H1 (cell line): ENCODE data around the gene POMT2. TPM values are rescaled to one million over a fixed set of nuclear protein-coding genes. Genes with fewer than 3 reads are reported as not detected.

ENCODE experiments used
- CTCF ChIA-PET: fragments of 300-600 bp; sonication (Branson Sonifier 250); formaldehyde crosslinking; loops from one replicate; lab custom pipeline; 2021; ENCODE audit not compliant: partially characterized antibody; lab: Charles Lee
- POLR2A ChIA-PET: fragments of 300-600 bp; sonication (Branson Sonifier 250); formaldehyde crosslinking; loops from one replicate; lab custom pipeline; 2021; ENCODE audit warnings: inconsistent platforms; ENCODE audit not compliant: partially characterized antibody; lab: Charles Lee
- DNase-seq, 2 experiments: peaks; one replicate each; pipeline versions ENCODE4 v3.0.0 to v3.0.0-alpha.2; 2010 to 2022; ENCODE audit warnings: low spot score in 2 of 2, low read depth in 1 of 2, mixed read lengths in 1 of 2
- FAIRE-seq: peaks from 2 replicates; lab custom pipeline; 2011; peaks lifted over from hg19 to GRCh38; lab: Jason Lieb, UNC
- H2AFZ ChIP-seq: 2 replicates; pipeline ENCODE4 v1.8.1; 2012; ENCODE audit warnings: low read length, inconsistent platforms
- H2AK5ac ChIP-seq: 2 replicates; pipeline ENCODE4 v1.6.1; 2013; ENCODE audit warnings: low read depth, low read length
- H2BK120ac ChIP-seq: replicated peaks from 2 replicates; pipeline ENCODE3; 2013; ENCODE audit warnings: low read depth, low read length, inconsistent platforms
- H2BK12ac ChIP-seq: 2 replicates; pipeline ENCODE4 v1.6.1; 2013; ENCODE audit warnings: low read depth, low read length
- H2BK15ac ChIP-seq: 2 replicates; pipeline ENCODE4 v1.6.1; 2013; ENCODE audit warnings: low read length
- H2BK20ac ChIP-seq: 2 replicates; pipeline ENCODE4 v1.6.1; 2013; ENCODE audit warnings: low read length
- H2BK5ac ChIP-seq: 2 replicates; pipeline ENCODE4 v1.6.1; 2013; ENCODE audit warnings: low read depth, low read length
- H3K14ac ChIP-seq: 2 replicates; pipeline ENCODE4 v1.6.1; 2013; ENCODE audit warnings: inconsistent platforms; ENCODE audit not compliant: insufficient read length
- H3K18ac ChIP-seq: 2 replicates; pipeline ENCODE4 v1.6.1; 2013; ENCODE audit warnings: low read length; ENCODE audit errors: extremely low read depth
- H3K23ac ChIP-seq: 2 replicates; pipeline ENCODE4 v1.6.1; 2013; ENCODE audit warnings: inconsistent platforms; ENCODE audit not compliant: insufficient read length
- H3K23me2 ChIP-seq: 2 replicates; pipeline ENCODE4 v1.6.1; 2013; ENCODE audit warnings: low read depth, low read length
- H3K27ac ChIP-seq: 2 replicates; pipeline ENCODE4 v1.6.1; 2011; ENCODE audit warnings: low read depth, low read length, inconsistent platforms
- H3K27me3 ChIP-seq, 4 experiments: replicated peaks in 1 of 4; 1 replicate in 1 of 4; 2 replicates in 3 of 4; pipeline versions ENCODE4 v1.6.1 to v1.8.1; 2011 to 2013; ENCODE audit warnings: low read length in 3 of 4, mild to moderate bottlenecking in 3 of 4, inconsistent platforms in 2 of 4, mixed read lengths in 2 of 4, moderate library complexity in 1 of 4; ENCODE audit not compliant: control insufficient read depth in 3 of 4, insufficient read depth in 3 of 4; ENCODE audit errors: extremely low read depth in 1 of 4
- H3K36me3 ChIP-seq, 4 experiments: 2 replicates each; pipeline versions ENCODE4 v1.6.1 to v1.8.1; 2011 to 2013; ENCODE audit warnings: mild to moderate bottlenecking in 4 of 4, low read length in 3 of 4, moderate library complexity in 2 of 4, control low read depth in 1 of 4, inconsistent platforms in 1 of 4; ENCODE audit not compliant: insufficient read depth in 4 of 4, control insufficient read depth in 2 of 4
- H3K4ac ChIP-seq: replicated peaks from 2 replicates; pipeline ENCODE3; 2013; ENCODE audit warnings: low read length, low read depth, mixed read lengths, inconsistent platforms; ENCODE audit not compliant: insufficient read length
- H3K4me1 ChIP-seq, 4 experiments: replicated peaks in 1 of 4; 1 replicate in 1 of 4; 2 replicates in 3 of 4; pipeline versions ENCODE4 v1.6.1 to v1.8.1; 2011 to 2013; ENCODE audit warnings: low read length in 3 of 4, inconsistent platforms in 2 of 4, mixed read lengths in 1 of 4; ENCODE audit not compliant: insufficient read depth in 4 of 4, control insufficient read depth in 3 of 4
- H3K4me2 ChIP-seq, 2 experiments: 2 replicates each; pipeline versions ENCODE4 v1.6.1 to v1.8.1; 2011 to 2013; ENCODE audit warnings: low read depth in 2 of 2, low read length in 2 of 2, control low read depth in 1 of 2, inconsistent platforms in 1 of 2, mild to moderate bottlenecking in 1 of 2; ENCODE audit not compliant: insufficient read depth in 1 of 2
- H3K4me3 ChIP-seq, 4 experiments: fragments of 200-600, 300-600 bp in 1 of 4; sonication (generic), shearing (Covaris generic), sonication (Bioruptor Twin) in 1 of 4; 2 replicates each; pipeline versions ENCODE4 v1.5.1 to v1.8.1; 2011 to 2016; ENCODE audit warnings: low read length in 4 of 4, low read depth in 3 of 4, control low read depth in 2 of 4, inconsistent platforms in 2 of 4, mild to moderate bottlenecking in 2 of 4, mixed read lengths in 1 of 4, moderate library complexity in 1 of 4; ENCODE audit not compliant: insufficient read depth in 2 of 4; ENCODE audit errors: extremely low read depth in 1 of 4
- H3K56ac ChIP-seq: replicated peaks from 2 replicates; pipeline ENCODE3; 2013; ENCODE audit warnings: low read depth, mild to moderate bottlenecking, mixed read lengths, low read length, inconsistent platforms; ENCODE audit not compliant: insufficient read length
- H3K79me1 ChIP-seq: 2 replicates; pipeline ENCODE4 v1.6.1; 2013; ENCODE audit warnings: low read depth, low read length, control low read depth
- H3K79me2 ChIP-seq, 2 experiments: 2 replicates each; pipeline versions ENCODE4 v1.6.1 to v1.8.1; 2012 to 2013; ENCODE audit warnings: low read length in 2 of 2, mild to moderate bottlenecking in 2 of 2, inconsistent platforms in 1 of 2; ENCODE audit not compliant: insufficient read depth in 2 of 2, control insufficient read depth in 1 of 2
- H3K9ac ChIP-seq, 4 experiments: replicated peaks in 1 of 4; 1 replicate in 1 of 4; 2 replicates in 3 of 4; pipeline versions ENCODE4 v1.6.1 to v1.8.1; 2011 to 2013; ENCODE audit warnings: low read depth in 3 of 4, low read length in 3 of 4, control low read depth in 2 of 4, mild to moderate bottlenecking in 2 of 4, moderate library complexity in 2 of 4, inconsistent platforms in 1 of 4; ENCODE audit errors: extremely low read depth in 1 of 4
- H3K9me3 ChIP-seq, 2 experiments: 2 replicates each; pipeline versions ENCODE4 v1.6.1 to v1.8.1; 2012 to 2013; ENCODE audit warnings: mild to moderate bottlenecking in 2 of 2, moderate library complexity in 2 of 2, control low read depth in 1 of 2, inconsistent platforms in 1 of 2, low read depth in 1 of 2, low read length in 1 of 2, mixed read lengths in 1 of 2; ENCODE audit not compliant: insufficient read depth in 2 of 2
- H4K20me1 ChIP-seq, 2 experiments: replicated peaks in 1 of 2; 2 replicates each; pipeline versions ENCODE3 to v1.8.1; 2011 to 2013; ENCODE audit warnings: inconsistent platforms in 2 of 2, low read length in 2 of 2, mild to moderate bottlenecking in 1 of 2; ENCODE audit not compliant: insufficient read depth in 2 of 2, control insufficient read depth in 1 of 2
- H4K5ac ChIP-seq: 2 replicates; pipeline ENCODE4 v1.6.1; 2013; ENCODE audit warnings: low read length, low read depth, mixed read lengths, inconsistent platforms; ENCODE audit not compliant: insufficient read length
- H4K8ac ChIP-seq: 2 replicates; pipeline ENCODE4 v1.8.0; 2013; ENCODE audit warnings: mild to moderate bottlenecking, moderate library complexity, low read length, inconsistent platforms; ENCODE audit not compliant: insufficient read depth; ENCODE audit errors: extremely low read depth
- H4K91ac ChIP-seq: replicated peaks from 2 replicates; pipeline ENCODE3; 2013; ENCODE audit warnings: low read length, mixed read lengths, inconsistent platforms; ENCODE audit not compliant: insufficient read length
- SP4 ChIP-seq: IDR thresholded peaks from 2 replicates; pipeline ENCODE4 v1.6.1; 2012; ENCODE audit warnings: low read length, inconsistent platforms
- WGBS, 2 experiments: shearing (Covaris generic) in 1 of 2; methylation state at CpG; one replicate each; pipeline versions ENCODE4 v1.1.6 to v1.1.7; 2013 to 2015; ENCODE audit warnings: low lambda C conversion rate in 2 of 2, mixed read lengths in 2 of 2, inconsistent platforms in 1 of 2, low coverage in 1 of 2, missing lambda C conversion rate in 1 of 2; ENCODE audit not compliant: insufficient replicate concordance in 2 of 2, insufficient coverage in 1 of 2, insufficient read length in 1 of 2; ENCODE audit errors: extremely low coverage in 1 of 2, missing lambda C conversion rate in 1 of 2; 5-methylcytosine and 5-hydroxymethylcytosine counted together
- polyA plus RNA-seq, 7 experiments: library from polyadenylated mRNA; depleted of rRNA in 3 of 7; stranded (reverse) in 5 of 7; unstranded in 2 of 7; fragments of >200 nt in 5 of 7; fragments of 200-250 nt in 2 of 7; gene quantifications; 1 replicate in 5 of 7; 2 replicates in 1 of 7; 4 replicates in 1 of 7; pipeline versions ENCODE4 v1.2.1 to v1.2.3, GENCODE V29; 2011 to 2013; ENCODE audit warnings: missing spikeins in 2 of 7, mixed read lengths in 2 of 7
- total RNA-seq: library from RNA; stranded (reverse); fragmentation: NEBNext Ultra II Directional; extraction: Animal tissue kit (Norgen Biotek cat#: 25700); gene quantifications from 2 replicates; pipeline ENCODE4 v1.2.1, GENCODE V29; 2021

POMT2 gene
- total and polyA plus RNA-seq, 2 of the 8 experiments (the other 6 are each of a cell fraction or from before 2014, with no cell fraction given) = 20.8 to 44.9 TPM

DNA sequence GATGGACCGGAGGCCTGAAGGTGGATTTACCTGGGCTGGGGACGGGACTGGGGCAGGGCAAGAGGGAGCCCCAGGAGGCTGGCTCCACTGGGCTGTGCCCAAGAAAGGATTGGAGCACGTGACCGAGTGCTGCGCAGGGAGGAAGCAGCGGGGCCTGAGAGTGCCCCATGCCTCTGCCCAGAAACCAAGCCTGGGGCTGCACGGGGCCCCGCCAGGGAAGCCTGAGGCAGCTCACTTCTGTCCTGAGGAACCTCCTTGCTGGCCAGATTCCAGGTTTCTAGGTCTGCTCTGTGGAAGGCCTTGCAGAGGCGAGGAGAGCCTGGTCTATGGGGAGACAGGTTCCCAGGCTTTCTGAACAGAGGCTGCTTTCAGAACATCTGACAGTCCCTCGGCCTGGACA lies 60.1 kb downstream of the POMT2 start:
- POLR2A ChIA-PET = interaction anchor here (1.2 kb wide), 1 partner anchor 49 kb away, joined by 3 read pairs; no protein-coding TSS in a partner anchor
- no peaks in the 10 kb centered on the region for H3K79me1 ChIP-seq
- no peak overlapping the region for H3K18ac ChIP-seq
- DNase-seq = no peak
- no peak overlapping the region for H3K4me2 ChIP-seq
- H3K56ac ChIP-seq = no peak overlapping the region
- H2BK5ac ChIP-seq = no peak overlapping the region
- H4K20me1 ChIP-seq = no peaks in the 10 kb centered on the region
- TF ChIP-seq SP4 = no peak
- TF ChIP-seq, all 59 proteins: peak for 0
- Histone ChIP-seq H3K9ac (no peak overlapping the region), H3K23ac (no peak overlapping the region), H4K5ac (no peak overlapping the region), H3K27ac (no peak overlapping the region), H4K91ac (no peak overlapping the region), H3K14ac (no peak overlapping the region), H3K27me3 (no peaks in the 10 kb centered on the region), H3K4me1 (peaks cover 0 to 4% (median 0%) of the 10 kb centered on the region in 4 experiments; a peak in 1 of 7 replicates), H3K4ac (no peak overlapping the region), H3K23me2 (no peaks in the 10 kb centered on the region), H3K36me3 (no peaks in the 10 kb centered on the region), H2BK15ac (no peak overlapping the region), H3K79me2 (no peaks in the 10 kb centered on the region), H2BK12ac (no peak overlapping the region), H2BK20ac (no peak overlapping the region), H3K4me3 (no peak overlapping the region), H2AK5ac (no peak overlapping the region), H4K8ac (no peak overlapping the region), H2AFZ (no peak overlapping the region), H3K9me3 (no peaks in the 10 kb centered on the region), H2BK120ac (no peak overlapping the region)
- CTCF ChIA-PET = interaction anchor here (1.4 to 1.7 kb wide), 3 partner anchors 12 to 384 kb away, joined by 3 to 4 read pairs (median 4); no protein-coding TSS in a partner anchor
- WGBS, 2 experiments = 74% methylated on average over 10 of the region's 10 CpGs; no CpG with 5 or more reads in 1 of the 2 experiments
- no peak for FAIRE-seq
